Stomach (tissue), 9 donors: ENCODE results near the gene CASKIN2. TPM values are rescaled to one million over a fixed set of nuclear protein-coding genes. Genes with fewer than 3 reads are reported as not detected.
A peak's percentile ranks its signal among the peaks of the same experiment; 100 is the strongest.

Source experiments
- DNase-seq, 2 donors: peaks; one replicate each; pipeline versions ENCODE4 v3.0.0 to v3.0.0-alpha.2; 2013 to 2019
- H3K27ac ChIP-seq, 5 donors: fragments of 200-600 bp in 4 of 5; sonication (generic) in 4 of 5; one replicate each; pipeline ENCODE4 v1.5.1; 2013 to 2019; ENCODE audit warnings: mild to moderate bottlenecking in 1 of 5, moderate library complexity in 1 of 5
- H3K27me3 ChIP-seq, 3 donors: fragments of 200-600 bp; sonication (generic); one replicate each; pipeline ENCODE4 v1.5.1; 2017 to 2019; ENCODE audit warnings: mixed run types in 1 of 3
- H3K36me3 ChIP-seq, 4 donors: fragments of 200-600 bp; sonication (generic); 1 replicate in 3 of 4; 2 replicates in 1 of 4; pipeline ENCODE4 v1.5.1; 2016 to 2019
- H3K4me1 ChIP-seq, 4 donors: fragments of 200-600 bp; sonication (generic); one replicate each; pipeline ENCODE4 v1.5.1; 2016 to 2019
- H3K4me3 ChIP-seq, 4 donors: fragments of 200-600 bp; sonication (generic) in 3 of 4; one replicate each; pipeline ENCODE4 v1.5.1; 2016 to 2019; ENCODE audit warnings: mild to moderate bottlenecking in 1 of 4
- H3K9me3 ChIP-seq, 4 donors: fragments of 200-600 bp; sonication (generic); one replicate each; pipeline ENCODE4 v1.5.1; 2016 to 2019
- CTCF ChIP-seq, 7 experiments: fragments of 450-650 bp in 4 of 7; fragments of 200-600 bp in 3 of 7; sonication (generic) in 3 of 7; IDR thresholded peaks; one replicate each; pipeline ENCODE4 v1.5.1; 2016 to 2019; ENCODE audit warnings: antibody characterized with exemption in 7 of 7, control low read depth in 2 of 7, mild to moderate bottlenecking in 1 of 7
- EP300 ChIP-seq: sonication (generic); formaldehyde crosslinking; IDR thresholded peaks from one replicate; pipeline ENCODE4 v1.6.1; 2017; ENCODE audit warnings: antibody characterized with exemption
- POLR2A ChIP-seq, 4 donors: fragments of 450-650 bp; IDR thresholded peaks; one replicate each; pipeline ENCODE4 v1.6.1; 2016; ENCODE audit warnings: antibody characterized with exemption in 4 of 4, control low read depth in 2 of 4, mild to moderate bottlenecking in 1 of 4, moderate library complexity in 1 of 4
- POLR2AphosphoS5 ChIP-seq, 3 donors: sonication (generic); formaldehyde crosslinking; IDR thresholded peaks; one replicate each; pipeline ENCODE4 v1.6.1; 2016; ENCODE audit warnings: antibody characterized with exemption in 3 of 3
- WGBS, 5 donors: extraction: QIAGEN DNeasy Blood & Tissue Kit in 3 of 5; methylation state at CpG; one replicate each; pipeline versions ENCODE4 v1.1.5 to v1.1.7; 2013 to 2018; 5-methylcytosine and 5-hydroxymethylcytosine counted together
- intact Hi-C: fragments of 100-400 bp; cut with DNase I; formaldehyde crosslinking; loops from one replicate; pipeline ENCODE4 v1.15.1; 2023; ENCODE audit warnings: low total_unique reads
- polyA plus RNA-seq, 3 donors: library from polyadenylated mRNA; stranded (reverse); fragments of 200-250 nt; gene quantifications; one replicate each; pipeline ENCODE4 v1.2.3, GENCODE V29; 2013
- total RNA-seq, 5 donors: library from RNA; depleted of rRNA; stranded (reverse); fragments of >200 nt; gene quantifications; one replicate each; pipeline versions ENCODE4 v1.1.0 to v1.2.3, GENCODE V29; 2014 to 2016
- donor health status: healthy with polysubstance abuse.
- donor health status: Bipolar disorder and iron deficiency.
- donor health status: healthy.

CASKIN2 gene
- total and polyA plus RNA-seq, 8 donors, result 5.4 to 27.4 (median 12.1) TPM

DNA sequence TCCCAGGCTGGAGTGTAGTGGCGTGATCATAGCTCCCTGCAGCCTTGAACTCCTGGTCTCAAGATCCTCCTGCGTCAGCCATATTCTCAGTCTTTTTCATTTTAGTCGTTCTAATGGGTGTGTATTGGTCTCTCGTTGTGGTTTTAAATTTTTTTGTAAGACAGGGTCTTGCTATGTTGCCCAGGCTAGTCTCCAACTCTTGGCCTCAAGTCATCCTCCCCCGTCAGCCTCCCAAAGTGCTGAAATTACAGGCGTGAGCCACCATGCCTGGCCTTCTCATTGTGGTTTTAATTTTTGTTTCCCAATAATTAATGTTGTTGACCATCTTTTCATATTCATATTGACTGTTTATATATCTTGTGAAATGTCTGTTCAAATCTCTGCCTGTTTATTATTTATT is 50.3 kb downstream of the CASKIN2 start:
- Histone ChIP-seq H3K4me3 (no peak overlapping the region), H3K27me3 (no peaks in the 10 kb centered on the region), H3K36me3 (peaks cover 0 to 7% (median 0%) of the 10 kb centered on the region in 4 donors), H3K9me3 (no peaks in the 10 kb centered on the region), H3K27ac (no peak overlapping the region), H3K4me1 (peaks cover 1 to 20% (median 16%) of the 10 kb centered on the region in 4 donors)
- intact Hi-C loops, result no loop called here
- 93 to 98% (median 93%) methylated on average over 6 of the region's 6 CpGs for WGBS, 5 donors
- no peak for TF ChIP-seq POLR2AphosphoS5 (IDR thresholded peaks at IDR 0.05)
- no peak for TF ChIP-seq CTCF (IDR thresholded peaks at IDR 0.05)
- no peak for TF ChIP-seq EP300
- no peak for TF ChIP-seq POLR2A (IDR thresholded peaks at IDR 0.05)
- DNase-seq, result no peak

DNA sequence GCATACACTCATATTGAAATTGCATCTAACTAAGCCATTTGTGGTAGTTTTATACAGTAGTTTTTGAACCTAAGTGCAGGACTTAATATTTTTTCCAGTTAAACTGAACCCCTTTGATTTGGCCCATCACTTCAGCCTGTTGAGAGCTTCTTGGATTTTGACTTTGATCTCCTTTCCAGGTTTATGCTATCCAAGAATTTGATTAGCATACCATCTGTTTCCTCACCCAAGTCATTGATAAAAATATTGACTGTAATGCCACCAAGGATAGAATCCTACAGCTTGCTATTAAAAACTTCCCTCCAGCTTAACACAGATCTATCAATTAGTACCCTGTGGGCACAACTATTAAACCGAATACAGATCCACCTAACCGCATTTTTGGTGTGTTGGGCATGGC is 51.7 kb downstream of the CASKIN2 start:
- intact Hi-C loops, result no loop called here
- no peak for TF ChIP-seq POLR2A (IDR thresholded peaks at IDR 0.05)
- TF ChIP-seq EP300, result no peak
- TF ChIP-seq CTCF (IDR thresholded peaks at IDR 0.05), result no peak
- TF ChIP-seq POLR2AphosphoS5 (IDR thresholded peaks at IDR 0.05), result no peak

DNA sequence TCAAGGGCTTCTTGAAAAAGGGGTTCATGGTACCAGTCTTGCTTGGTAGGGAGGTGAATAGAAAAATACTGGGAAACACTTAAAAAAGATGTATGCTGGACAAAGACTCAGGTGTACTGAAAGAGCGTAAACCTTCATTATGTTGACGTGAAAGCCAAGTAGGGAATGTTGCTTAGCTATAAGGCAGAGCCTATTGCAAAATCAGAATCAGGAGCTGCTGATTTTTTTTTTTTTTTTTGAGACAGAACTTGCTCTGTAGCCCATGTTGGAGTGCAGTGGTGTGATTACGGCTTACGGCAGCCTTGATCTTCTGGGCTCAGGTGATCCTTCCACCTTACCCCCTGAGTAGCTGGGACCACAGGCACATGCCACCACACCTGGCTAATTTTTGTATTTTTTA is 55.0 kb downstream of the CASKIN2 start:
- Histone ChIP-seq H3K36me3 (no peaks in the 10 kb centered on the region), H3K27ac (peak overlapping the region; percentile 17 to 83 (median 72)), H3K4me3 (no peak overlapping the region), H3K27me3 (no peaks in the 10 kb centered on the region), H3K4me1 (peaks cover 23 to 46% (median 43%) of the 10 kb centered on the region in 4 donors), H3K9me3 (no peaks in the 10 kb centered on the region)
- intact Hi-C loops, result no loop called here
- WGBS, 5 donors, result 88 to 96% (median 89%) methylated on average over 4 of the region's 4 CpGs
- DNase-seq, result no peak
- TF ChIP-seq CTCF (IDR thresholded peaks at IDR 0.05), result no peak

More for the DNA sequence above, 51.7 kb downstream of the CASKIN2 start:
- Histone ChIP-seq H3K4me1 (peaks cover 10 to 28% (median 24%) of the 10 kb centered on the region in 4 donors), H3K27ac (no peak overlapping the region), H3K36me3 (peaks cover 0 to 7% (median 0%) of the 10 kb centered on the region in 4 donors), H3K27me3 (no peaks in the 10 kb centered on the region), H3K9me3 (no peaks in the 10 kb centered on the region), H3K4me3 (no peak overlapping the region)
- DNase-seq, result no peak
- 94 to 98% (median 95%) methylated on average over 2 of the region's 2 CpGs for WGBS, 5 donors

GRCh38 chr17:75459590-75460267 is 55.6 kb downstream of the CASKIN2 start:
- Histone ChIP-seq H3K4me1 (peaks cover 23 to 49% (median 44%) of the 10 kb centered on the region in 4 donors), H3K9me3 (no peaks in the 10 kb centered on the region), H3K36me3 (no peaks in the 10 kb centered on the region), H3K27me3 (no peaks in the 10 kb centered on the region), H3K27ac (peak overlapping the region; percentile 61 to 87 (median 77)), H3K4me3 (no peak overlapping the region)
- TF ChIP-seq POLR2A (IDR thresholded peaks at IDR 0.05), result no peak
- peak in 1 of 3 donors; percentile 62 for TF ChIP-seq POLR2AphosphoS5 (IDR thresholded peaks at IDR 0.05)
- peak; percentile 36 to 85 for DNase-seq
- 24 to 37% (median 25%) methylated on average over 9 of the region's 9 CpGs for WGBS, 5 donors
- intact Hi-C loops, result no loop called here

DNA sequence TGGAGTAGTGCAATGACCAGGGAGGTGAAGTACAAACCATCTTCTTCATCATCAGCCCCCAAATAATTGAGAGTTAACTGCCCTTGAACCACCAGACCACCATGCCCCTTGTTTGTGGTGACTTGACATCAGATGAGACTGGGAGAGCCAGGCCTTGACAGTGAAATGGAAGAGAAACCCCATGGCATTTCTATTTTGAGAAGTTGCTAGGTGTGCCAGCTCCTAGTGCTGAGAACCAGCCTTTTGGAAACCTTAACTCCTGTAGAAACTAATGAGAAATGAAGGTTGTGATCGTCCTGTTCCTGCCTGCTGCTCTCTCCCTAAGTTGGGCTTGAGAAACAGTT is 56.1 kb downstream of the CASKIN2 start:
- Histone ChIP-seq H3K27ac (peak overlapping the region; percentile 61 to 87 (median 77)), H3K4me3 (no peak overlapping the region), H3K27me3 (no peaks in the 10 kb centered on the region), H3K4me1 (peaks cover 23 to 49% (median 44%) of the 10 kb centered on the region in 4 donors), H3K36me3 (no peaks in the 10 kb centered on the region), H3K9me3 (no peaks in the 10 kb centered on the region)
- no peak for DNase-seq
- WGBS, 5 donors, result 8 to 67% (median 32%) methylated on average over 1 of the region's 1 CpG
- TF ChIP-seq POLR2AphosphoS5 (IDR thresholded peaks at IDR 0.05) (peak in 1 of 3 donors; percentile 34), POLR2A (IDR thresholded peaks at IDR 0.05) (no peak)
- intact Hi-C loops, result no loop called here
